Coronary artery (tissue), 2 donors: ENCODE results near the gene TNFRSF12A.
A peak's percentile ranks its signal among the peaks of the same experiment; 100 is the strongest.

ENCODE experiments used
- DNase-seq: peaks from one replicate; pipeline ENCODE4 v3.0.0-alpha.2; 2017; ENCODE audit warnings: low spot score
- H3K27ac ChIP-seq, 2 donors: fragments of 200-600 bp; sonication (generic); one replicate each; pipeline ENCODE4 v1.5.1; 2016 to 2019
- H3K4me3 ChIP-seq: fragments of 200-600 bp; sonication (generic); 2 replicates; pipeline ENCODE4 v1.5.1; 2016; ENCODE audit warnings: mild to moderate bottlenecking, moderate library complexity
- TF ChIP-seq, protein P1 (sequence below): fragments of 200-600 bp; sonication (generic); IDR thresholded peaks from one replicate; pipeline ENCODE4 v1.5.1; 2019; ENCODE audit warnings: antibody characterized with exemption

Gene TNFRSF12A

DNA sequence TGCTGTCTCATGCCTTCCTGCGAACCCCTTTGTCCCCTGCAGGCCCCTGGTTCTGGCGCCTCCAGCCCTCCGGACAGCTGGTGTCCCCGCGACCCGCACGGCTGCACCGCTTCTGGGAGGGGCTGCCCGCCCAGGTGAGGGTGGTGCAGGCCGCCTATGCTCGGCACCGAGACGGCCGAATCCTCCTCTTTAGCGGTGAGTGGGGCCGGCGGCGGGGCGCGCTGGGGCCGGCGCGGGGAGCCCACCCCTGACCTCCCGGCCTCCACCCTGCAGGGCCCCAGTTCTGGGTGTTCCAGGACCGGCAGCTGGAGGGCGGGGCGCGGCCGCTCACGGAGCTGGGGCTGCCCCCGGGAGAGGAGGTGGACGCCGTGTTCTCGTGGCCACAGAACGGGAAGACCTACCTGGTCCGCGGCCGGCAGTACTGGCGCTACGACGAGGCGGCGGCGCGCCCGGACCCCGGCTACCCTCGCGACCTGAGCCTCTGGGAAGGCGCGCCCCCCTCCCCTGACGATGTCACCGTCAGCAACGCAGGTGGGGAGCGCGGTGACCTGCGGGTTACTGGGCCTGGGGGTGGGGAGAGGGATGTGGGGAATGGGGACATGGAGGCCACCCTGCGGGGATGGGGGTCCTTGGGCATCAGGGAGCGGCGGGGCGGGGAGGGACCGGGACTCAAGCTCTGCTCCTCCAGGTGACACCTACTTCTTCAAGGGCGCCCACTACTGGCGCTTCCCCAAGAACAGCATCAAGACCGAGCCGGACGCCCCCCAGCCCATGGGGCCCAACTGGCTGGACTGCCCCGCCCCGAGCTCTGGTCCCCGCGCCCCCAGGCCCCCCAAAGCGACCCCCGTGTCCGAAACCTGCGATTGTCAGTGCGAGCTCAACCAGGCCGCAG is 38.2 kb downstream of the TNFRSF12A start:
- TF ChIP-seq, protein P1, sequence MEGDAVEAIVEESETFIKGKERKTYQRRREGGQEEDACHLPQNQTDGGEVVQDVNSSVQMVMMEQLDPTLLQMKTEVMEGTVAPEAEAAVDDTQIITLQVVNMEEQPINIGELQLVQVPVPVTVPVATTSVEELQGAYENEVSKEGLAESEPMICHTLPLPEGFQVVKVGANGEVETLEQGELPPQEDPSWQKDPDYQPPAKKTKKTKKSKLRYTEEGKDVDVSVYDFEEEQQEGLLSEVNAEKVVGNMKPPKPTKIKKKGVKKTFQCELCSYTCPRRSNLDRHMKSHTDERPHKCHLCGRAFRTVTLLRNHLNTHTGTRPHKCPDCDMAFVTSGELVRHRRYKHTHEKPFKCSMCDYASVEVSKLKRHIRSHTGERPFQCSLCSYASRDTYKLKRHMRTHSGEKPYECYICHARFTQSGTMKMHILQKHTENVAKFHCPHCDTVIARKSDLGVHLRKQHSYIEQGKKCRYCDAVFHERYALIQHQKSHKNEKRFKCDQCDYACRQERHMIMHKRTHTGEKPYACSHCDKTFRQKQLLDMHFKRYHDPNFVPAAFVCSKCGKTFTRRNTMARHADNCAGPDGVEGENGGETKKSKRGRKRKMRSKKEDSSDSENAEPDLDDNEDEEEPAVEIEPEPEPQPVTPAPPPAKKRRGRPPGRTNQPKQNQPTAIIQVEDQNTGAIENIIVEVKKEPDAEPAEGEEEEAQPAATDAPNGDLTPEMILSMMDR: no peak
- peak overlapping the region; percentile 44 to 80 for H3K27ac ChIP-seq
- H3K4me3 ChIP-seq: peak overlapping the region; percentile 91
- DNase-seq: no peak

GRCh38 chr16:3059041-3059722 is 39.0 kb downstream of the TNFRSF12A start:
- TF ChIP-seq, protein P1: peak; percentile 93
- H3K27ac ChIP-seq: peak overlapping the region; percentile 44 to 80
- DNase-seq: peak; percentile 90
- H3K4me3 ChIP-seq: peak overlapping the region; percentile 91

DNA sequence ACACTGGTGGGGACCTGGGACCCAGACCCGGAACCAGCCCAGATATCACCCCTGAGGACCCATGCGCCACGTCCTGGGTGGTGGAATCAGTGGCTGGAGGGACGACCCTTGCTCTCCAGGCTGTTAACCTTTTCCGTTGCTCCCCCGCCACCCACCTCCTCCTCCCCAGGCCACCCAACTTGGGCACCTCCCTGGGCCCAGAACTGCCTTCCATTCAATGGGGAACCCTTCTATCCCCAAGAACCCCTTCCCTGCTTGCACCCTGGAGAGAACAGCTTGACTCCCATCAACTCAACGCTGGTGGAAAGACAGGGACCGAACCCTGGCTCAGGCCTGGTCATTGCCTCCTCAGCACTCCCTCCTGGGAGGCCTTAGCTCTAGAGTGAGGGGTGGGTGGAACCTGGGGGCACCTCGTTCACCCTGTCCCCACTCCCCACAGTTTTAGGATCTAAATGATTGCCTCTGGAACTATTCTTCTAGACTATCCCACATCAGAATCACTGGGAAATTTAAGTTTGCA is 39.6 kb downstream of the TNFRSF12A start:
- Histone ChIP-seq H3K27ac (peak overlapping the region; percentile 26 to 80), H3K4me3 (peak overlapping the region; percentile 91)
- TF ChIP-seq, protein P1: no peak
- no peak for DNase-seq

GRCh38 chr16:3060339-3061127 is 40.4 kb downstream of the TNFRSF12A start:
- TF ChIP-seq, protein P1: no peak
- no peak for DNase-seq
- H3K4me3 ChIP-seq: no peak overlapping the region
- no peak overlapping the region for H3K27ac ChIP-seq

GRCh38 chr16:3062553-3062952 is 42.4 kb downstream of the TNFRSF12A start:
- Histone ChIP-seq H3K4me3 (no peak overlapping the region), H3K27ac (no peak overlapping the region)
- DNase-seq: no peak
- TF ChIP-seq, protein P1: no peak

GRCh38 chr16:3063625-3064386 is 43.6 kb downstream of the TNFRSF12A start:
- Histone ChIP-seq H3K4me3 (no peak overlapping the region), H3K27ac (no peak overlapping the region)
- TF ChIP-seq, protein P1: no peak
- no peak for DNase-seq
